Measurements from ENCODE around the gene NPHP1.
"Not testable (repeated sequence)": the region's sequence is repeated elsewhere in the genome, so short reads cannot be mapped to it uniquely, and the experiment has no call there.

DNA sequence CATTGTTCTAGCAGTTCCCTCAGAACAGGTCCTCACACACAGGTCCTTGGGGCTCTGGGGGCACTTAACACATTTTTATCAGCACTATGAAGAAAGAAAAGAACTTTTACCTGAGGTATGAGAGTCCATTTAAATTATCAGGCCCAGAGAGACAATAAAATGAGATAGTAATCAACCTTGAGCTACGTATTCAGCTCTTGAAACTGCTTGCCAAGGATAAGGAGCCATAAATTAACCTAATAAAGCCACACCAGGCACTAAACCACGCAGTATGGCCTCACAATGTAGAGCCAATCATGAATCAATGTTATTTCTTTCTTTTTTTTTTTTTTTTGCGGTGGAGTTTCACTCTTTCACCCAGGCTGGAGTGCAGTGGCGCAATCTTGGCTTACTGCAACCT is 126.7 kb downstream of the NPHP1 start:
- not testable (repeated sequence) for TF ChIP-seq CTCF, POLR2A (IDR thresholded peaks at IDR 0.05)
